Measurements from ENCODE around the gene LTA4H.
A peak's percentile ranks its signal among the peaks of the same experiment; 100 is the strongest.

The LTA4H gene

GRCh38 chr12:96034621-96035282 is 635 bp downstream of the LTA4H start:
- peak; percentile 19 for DNase-seq (ENCODE audit: low read depth)

DNA sequence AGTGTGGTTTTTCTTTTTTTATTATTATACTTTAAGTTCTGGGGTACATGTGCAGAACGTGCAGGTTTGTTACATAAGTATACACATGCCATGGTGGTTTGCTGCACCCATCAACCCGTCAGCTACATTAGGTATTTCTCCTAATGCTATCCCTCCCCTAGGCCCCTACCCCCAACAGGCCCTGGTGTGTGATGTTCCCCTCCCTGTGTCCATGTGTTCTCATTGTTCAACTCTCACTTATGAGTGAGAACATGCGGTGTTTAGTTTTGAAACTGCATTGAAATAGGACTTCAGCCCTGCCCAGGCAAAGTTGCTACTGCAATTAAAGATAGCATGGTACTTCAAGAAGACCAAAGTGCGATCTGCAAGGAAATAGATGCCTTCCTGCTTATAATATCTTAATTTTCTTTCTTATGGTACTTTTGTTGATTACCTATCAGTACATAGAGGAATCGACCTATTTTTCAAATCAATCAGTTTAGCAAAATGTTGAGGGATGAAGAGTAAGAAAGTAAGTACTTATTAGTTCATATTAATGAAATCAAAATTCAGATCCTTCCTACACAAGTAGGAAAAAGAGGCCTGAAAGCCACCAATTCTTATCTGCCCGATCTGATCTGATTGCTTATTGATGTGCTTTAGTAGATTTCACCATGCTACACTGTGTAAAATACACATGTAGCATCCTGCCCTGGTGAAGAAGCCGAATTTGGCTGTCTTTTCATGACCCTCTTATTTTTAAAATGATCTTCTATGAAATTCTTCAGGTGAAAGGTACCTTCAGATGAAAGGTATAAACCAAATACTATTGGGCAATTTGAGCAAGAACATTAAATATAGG is 1.6 kb downstream of the LTA4H start:
- no peak for DNase-seq (ENCODE audit: low read depth)

GRCh38 chr12:96029826-96030225 is 5.6 kb downstream of the LTA4H start:
- no peak for DNase-seq (ENCODE audit: low read depth)

DNA sequence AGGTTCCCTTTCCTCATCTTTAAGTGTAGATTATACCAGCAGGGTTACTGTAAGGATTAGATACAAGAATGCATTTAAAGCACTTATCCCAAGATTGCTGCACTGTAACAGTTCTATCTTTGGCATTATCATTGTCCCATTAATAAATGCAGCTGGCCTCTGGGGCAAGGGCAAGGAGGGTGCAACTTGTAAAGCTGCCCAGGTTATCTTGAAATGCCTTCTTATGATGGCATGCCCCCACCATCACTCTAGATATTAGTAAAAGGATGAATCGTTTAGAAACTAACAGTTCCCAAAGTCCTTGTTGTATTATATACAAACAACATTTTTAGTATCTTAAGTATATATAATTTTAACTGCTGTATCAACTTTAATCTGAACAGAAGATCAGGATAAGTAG is 6.8 kb downstream of the LTA4H start:
- DNase-seq (ENCODE audit: low read depth) = no peak

GRCh38 chr12:96026331-96026730 is 9.1 kb downstream of the LTA4H start:
- peak; percentile 13 for DNase-seq (ENCODE audit: low read depth)

GRCh38 chr12:96025518-96025917 is 9.9 kb downstream of the LTA4H start:
- no peak for DNase-seq (ENCODE audit: low read depth)

- no peak for DNase-seq (ENCODE audit: low read depth)
Observed at GRCh38 chr12:96020314-96021003, 14.9 kb downstream of the LTA4H start.

- DNase-seq (ENCODE audit: low read depth) = peak; percentile 39
Observed at GRCh38 chr12:96015672-96016071, 19.7 kb downstream of the LTA4H start.

DNA sequence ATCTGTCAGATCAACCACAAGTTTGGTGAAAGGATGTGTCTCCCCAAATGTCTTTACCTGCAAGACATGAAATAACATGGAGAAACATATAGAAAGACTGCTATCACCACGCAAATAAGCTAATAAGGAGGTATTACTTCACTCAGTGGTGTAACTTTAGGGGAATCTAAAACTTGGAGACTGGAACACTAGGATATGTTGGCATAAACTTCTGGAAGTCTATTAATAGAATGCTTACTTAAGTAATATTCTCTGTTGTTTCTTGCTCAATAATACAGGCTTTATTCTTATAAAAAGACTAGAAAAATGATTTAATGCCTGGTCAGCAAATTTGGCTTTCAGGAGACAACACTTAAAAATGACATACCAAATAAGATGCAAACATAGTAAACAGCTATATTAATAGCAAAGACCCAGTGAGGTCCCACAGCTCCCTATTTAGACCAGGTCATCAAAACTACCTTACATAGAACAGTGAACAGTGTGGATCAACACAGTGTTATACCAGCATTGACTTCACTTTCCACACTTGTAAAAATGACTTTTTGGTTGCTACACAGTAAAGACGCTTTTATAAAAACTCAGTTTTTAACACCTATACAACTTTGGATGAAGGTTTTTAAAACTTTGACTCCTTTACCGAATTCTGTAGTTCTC is 20.3 kb downstream of the LTA4H start:
- peak; percentile 50 for DNase-seq (ENCODE audit: low read depth)

DNA sequence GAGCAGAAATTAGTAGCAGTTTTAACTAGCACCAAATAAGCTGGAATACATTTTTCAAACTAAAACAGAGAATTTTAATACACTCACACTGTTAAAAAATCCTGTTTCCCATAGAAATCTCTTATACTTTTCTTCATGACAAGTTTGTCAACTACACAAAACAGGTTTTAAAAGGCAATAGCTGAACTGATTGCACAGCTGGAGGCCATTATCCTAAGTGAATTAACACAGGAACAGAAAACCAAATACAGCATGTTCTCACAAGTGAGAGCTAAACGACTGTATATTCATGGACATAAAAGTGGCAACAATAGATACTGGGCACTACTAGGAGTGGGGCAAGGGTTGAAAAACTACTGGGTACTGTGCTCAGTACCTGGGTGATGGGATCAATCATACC is 27.7 kb downstream of the LTA4H start:
- DNase-seq (ENCODE audit: low read depth) = no peak

- no peak for DNase-seq (ENCODE audit: low read depth)
Observed at GRCh38 chr12:96006727-96007126, 28.7 kb downstream of the LTA4H start.

DNA sequence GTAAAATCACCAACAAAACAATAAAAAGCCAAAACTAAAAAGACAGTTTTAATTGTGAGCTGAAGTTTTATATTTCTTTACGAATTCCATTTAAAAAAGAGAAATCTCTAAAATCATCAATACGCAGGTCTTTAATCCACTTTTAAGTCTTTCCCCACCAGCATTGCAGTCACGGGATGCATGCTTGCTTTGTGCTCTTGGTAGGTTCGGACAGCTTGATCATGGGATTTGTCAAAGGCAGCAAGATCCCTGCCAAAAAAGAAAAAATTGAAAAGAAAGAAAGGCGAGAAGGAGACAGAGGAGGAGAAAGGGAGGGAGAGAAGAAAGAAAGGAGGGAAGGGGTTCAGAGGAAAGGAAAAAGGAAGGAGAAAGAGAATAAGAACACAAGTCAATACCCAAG is 34.5 kb downstream of the LTA4H start:
- DNase-seq (ENCODE audit: low read depth) = no peak

DNA sequence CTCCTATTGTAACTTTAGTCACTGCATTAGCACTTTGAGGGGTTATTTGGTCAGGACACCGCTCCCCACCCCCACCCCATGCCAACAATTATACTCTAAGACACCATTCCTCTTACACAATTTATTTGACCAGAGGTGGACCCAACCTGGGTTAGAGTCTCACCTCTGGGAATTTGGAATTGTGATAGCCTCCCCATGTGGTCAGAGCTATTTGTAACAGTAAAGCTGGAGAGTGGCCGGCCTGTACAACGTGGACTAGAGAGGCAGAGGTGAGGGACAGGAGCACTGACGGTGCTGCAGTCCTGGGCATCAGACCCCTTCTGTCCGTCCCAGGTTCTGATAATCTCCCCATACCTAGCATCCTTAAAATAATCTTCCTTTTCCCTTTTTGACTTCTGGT is 35.9 kb downstream of the LTA4H start:
- DNase-seq (ENCODE audit: low read depth) = no peak

- peak; percentile 49 for DNase-seq (ENCODE audit: low read depth)
Observed at GRCh38 chr12:95998611-95999286, 36.6 kb downstream of the LTA4H start.

- DNase-seq (ENCODE audit: low read depth) = no peak
Observed at GRCh38 chr12:95997911-95998510, 37.4 kb downstream of the LTA4H start.

GRCh38 chr12:95997276-95997675 is 38.1 kb downstream of the LTA4H start:
- no peak for DNase-seq (ENCODE audit: low read depth)

DNA sequence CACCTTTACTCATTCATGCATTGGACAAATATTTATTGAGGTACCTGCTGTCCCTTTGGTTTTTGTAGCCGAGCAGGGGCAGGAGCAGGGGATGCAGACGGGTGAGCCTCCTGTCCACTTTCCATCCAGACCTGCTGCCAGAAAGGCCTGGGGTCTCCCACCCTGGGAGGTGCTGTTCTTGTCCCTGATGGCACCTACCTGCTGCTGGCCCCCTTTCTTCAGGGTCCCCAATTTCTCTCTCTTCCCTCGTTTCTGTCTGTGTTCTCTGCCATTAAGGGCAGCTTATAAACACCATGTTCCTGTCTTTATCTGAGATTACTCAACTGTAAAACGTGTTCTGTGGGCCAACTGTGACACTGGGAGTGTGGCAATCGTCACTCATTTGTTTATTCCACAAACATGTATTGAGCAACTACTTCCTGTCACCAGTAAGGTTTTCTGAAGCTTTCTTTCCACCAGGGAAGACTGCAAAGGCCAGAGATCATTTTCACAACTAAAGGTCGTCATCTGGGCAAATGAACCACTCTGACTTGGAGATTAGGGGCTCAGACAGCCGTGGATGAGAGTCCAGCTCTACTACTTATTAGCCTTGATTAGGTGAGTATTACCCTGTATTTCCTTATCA is 39.2 kb downstream of the LTA4H start, which contains the start of gene HAL:
Gene HAL, minus strand, starts transcription at position 311 of the 625 bp plus-strand sequence. CDS start 434 bp downstream, outside the sequence.
- DNase-seq (ENCODE audit: low read depth) = peak; percentile 23

GRCh38 chr12:95995238-95996031 is 40.0 kb downstream of the LTA4H start:
- DNase-seq (ENCODE audit: low read depth) = no peak

DNA sequence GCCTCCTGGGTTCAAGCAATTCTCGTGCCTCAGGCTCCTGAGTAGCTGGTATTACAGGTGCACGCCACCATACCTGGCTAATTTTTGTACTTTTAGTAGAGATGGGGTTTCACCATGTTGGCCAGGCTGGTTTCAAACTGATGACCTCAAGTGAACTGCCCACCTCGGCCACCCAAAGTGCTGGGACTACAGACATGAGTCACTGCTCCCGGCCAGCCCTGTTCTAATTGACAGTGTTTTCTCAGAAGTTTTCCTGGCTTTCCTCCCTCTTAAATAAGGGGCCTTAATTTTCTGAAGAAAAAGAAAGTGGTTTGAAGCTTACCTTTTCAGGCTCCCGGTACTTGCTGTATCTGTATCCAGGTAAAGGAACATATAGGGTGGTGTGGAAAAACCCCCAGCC is 40.9 kb downstream of the LTA4H start:
- no peak for DNase-seq (ENCODE audit: low read depth)

DNA sequence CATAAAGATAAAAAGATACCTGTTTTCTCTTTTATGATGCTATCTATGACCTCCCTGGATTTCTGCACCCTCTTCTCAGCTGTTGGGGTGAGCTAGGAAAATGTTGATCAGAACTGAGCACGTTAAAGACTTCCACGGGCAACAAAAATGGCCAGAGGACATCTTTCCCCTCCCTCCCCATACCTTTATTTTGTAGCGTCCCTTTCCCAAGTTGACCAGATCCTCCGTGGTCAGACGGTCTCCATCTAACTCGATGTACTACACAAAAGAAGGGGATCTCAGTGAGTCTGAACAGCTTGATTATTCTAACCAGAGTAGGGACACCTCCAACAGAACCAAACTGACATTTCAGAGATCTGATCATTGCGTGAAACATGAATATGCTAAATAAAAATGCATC is 41.5 kb downstream of the LTA4H start:
- no peak for DNase-seq (ENCODE audit: low read depth)

Data from fibroblast of gingiva (primary cell).